GM19397 (cell line): ENCODE results near the gene SSC5D.

Experiments used
- ATAC-seq: cut with Tn5 transposase; IDR thresholded peaks from one replicate; pipeline ENCODE4 v1.9.1; 2021; ENCODE audit warnings: mild to moderate bottlenecking, moderate library complexity; ENCODE audit not compliant: unreplicated experiment

Gene SSC5D

DNA sequence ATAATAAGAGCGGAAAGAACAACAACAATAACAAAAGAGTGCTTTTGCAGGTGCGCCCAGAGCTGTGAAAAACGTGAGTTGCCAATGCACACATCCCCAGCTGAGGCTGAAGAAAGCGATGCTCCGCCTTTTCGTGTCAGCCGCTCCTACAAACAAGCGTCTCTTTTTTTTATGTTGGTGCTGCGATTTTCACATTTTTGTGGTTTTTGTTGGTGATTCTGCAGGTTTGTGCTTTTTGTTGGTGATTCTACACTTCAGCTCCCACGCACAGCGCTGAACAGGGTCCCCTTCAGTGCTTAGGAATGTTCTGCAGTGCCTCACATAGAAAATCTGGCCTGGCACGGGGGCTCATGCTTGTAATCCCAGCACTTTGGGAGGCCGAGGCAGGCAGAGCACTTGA is 64.4 kb downstream of the SSC5D start:
- no peak for ATAC-seq

DNA sequence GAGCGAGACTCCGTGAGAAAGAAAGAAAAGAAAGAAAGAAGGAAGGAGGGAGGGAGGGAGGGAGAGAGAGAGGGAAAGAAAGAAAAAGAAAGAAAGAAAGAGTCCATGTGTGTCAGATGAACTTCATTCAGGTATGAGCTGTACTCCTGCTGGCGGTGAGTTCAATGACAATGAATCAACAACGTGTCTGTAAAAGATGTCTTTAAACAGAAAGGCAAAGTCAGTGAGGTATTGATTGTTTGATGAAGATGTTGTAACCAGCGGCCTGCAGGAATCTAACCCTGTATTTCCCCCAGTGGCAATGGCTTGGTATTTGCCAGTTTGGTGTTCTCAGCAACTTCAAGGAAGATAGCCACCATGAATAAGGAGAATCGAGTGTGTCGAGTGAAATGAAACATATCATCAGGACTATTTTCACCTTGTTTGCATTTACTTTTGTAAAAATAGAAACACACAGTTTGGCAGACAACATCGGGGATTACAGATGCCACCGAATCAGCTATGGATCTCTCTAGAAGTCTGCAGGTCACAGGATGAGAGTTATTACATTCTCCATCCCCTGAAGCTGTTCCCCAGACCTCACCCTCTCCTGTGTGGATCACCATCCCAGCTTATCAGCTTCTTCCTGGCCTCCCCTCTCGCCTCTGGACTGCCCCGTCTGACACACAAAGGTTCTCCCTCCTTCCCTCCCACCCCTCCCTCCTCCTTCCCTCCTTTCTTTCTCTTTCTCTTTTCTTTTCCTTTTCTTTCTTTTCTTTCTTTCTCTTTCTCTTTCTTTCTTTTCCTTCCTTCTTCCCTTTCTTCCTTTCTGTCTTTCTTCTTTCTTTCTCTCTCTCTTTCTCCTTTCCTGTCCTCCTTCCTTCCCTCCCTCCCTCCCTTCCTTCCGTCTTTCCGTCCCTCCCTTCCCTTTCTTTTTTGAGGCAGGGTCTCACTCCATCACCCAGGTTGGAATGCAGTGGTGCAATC is 65.3 kb downstream of the SSC5D start:
- no peak for ATAC-seq

DNA sequence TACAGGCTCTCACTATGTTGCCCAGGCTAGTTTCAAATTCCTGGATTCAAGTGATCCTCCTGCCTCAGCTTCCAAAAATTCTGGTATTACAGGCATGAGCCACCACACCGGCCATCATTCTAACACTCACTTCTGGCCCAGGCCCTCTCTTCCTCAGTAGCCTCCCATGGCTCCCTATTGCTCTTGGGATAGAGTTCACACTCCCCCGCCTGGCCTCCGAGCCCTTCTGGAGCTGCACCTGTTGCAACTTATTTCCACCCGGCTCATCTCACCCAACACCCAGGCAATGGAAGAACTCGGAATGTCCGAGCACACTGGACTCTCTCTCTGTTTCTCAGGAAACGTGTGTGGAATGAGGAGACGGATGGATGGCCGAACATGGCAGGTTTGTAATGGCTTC is 66.1 kb downstream of the SSC5D start:
- no peak for ATAC-seq

GRCh38 chr19:55554741-55555152 is 66.5 kb downstream of the SSC5D start:
- ATAC-seq = no peak

DNA sequence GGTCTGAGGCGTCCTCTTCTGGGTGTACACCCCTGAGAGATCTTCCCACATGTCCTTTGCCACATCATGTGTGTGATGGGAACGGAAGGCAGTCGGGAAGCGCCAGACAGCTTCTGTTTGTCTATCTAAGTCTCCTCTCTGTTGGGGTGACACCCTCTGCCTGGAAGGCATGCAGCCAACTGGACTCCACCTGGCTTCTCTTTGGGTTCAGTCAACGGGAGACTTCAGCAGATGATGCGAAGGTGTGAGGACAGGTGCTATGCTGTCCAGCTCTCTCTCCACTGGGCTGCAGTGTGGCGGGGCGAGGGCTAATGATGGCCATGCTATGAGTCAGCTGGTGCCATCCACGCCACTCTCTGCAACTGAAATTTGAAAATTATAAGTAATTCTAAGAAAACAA is 71.4 kb downstream of the SSC5D start:
- ATAC-seq = no peak

DNA sequence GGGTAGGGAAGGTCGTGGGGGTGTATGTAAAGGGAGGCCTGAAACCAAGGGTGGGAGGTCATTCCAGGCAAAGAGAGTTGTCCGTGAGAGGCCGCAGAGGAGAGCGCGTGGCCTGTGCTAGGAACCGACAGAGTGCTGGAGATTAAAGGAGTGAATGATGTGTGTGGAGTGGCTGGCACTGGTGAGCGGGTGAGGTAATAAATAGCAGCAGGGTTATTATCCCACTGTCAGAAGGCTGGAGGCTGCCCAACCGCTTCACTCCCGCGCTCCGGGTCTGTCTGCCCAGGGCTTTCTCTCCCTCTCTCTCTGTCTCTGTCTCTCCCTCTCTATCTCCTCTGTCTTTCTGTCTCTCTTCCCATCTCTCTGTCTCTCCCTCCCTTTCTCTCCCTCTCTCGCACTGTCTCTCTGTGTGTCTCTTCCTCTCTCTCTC is 75.0 kb downstream of the SSC5D start:
- no peak for ATAC-seq

DNA sequence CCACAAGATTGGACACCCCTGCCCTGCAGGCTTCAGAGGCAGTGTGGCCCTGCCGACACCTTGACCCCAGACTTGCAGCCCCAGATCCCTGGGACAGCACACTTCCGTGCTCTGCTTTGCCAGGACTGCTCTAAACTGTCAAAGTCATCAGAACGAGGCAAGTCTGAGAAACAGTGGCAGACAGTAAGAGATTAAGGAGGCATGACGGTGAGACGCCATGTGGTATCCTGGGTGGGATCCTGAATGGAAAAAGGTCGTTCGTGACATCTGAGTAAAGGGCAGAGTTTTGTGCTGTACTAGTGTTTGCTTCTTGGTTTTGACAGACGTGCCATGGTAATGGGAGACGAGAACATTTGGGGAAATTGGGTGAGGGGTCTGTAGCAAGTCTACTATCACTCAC is 78.6 kb downstream of the SSC5D start:
- no peak for ATAC-seq

DNA sequence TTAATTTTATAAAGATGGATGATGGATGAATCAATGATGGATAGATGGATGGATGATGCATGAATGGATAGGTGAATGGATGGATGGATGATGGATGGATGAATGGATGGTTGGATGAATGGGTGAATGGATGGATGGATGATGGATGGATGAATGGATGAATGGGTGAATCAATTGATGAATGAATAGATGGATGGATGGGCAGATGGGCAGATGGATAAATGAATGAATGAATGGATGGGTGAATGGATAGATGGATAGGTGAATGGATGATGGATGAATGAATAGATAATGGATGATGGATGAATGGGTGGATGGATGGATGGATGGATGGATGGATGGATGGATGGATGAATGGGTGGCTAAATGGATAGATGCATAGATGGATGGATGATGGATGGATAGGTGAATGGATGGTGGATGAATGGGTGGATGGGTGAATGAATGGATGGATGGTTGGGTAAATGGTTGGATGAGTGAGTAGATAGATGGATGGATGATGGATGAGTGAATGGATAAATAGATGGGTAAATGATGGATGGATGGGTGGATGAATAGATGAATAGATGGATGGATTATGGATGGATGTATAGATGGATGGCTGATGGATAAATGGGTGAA is 79.6 kb downstream of the SSC5D start:
- ATAC-seq = no peak
